ENCODE results near the gene CD163. TPM values are rescaled to one million over a fixed set of nuclear protein-coding genes. Genes with fewer than 3 reads are reported as not detected.
A peak's percentile ranks its signal among the peaks of the same experiment; 100 is the strongest.
"Not testable (repeated sequence)": the region's sequence is repeated elsewhere in the genome, so short reads cannot be mapped to it uniquely, and the experiment has no call there.

CD163 gene
- total RNA-seq = not detected in 2 replicates

- no peak for DNase-seq
These were observed at the start of gene CD163 for GRCh38 chr12:7503686-7504415. TSS of gene CD163 (minus strand) at chr12:7503777. CDS start at chr12:7503690, 87 bp downstream.

- DNase-seq = no peak
These were observed 39.2 kb upstream of the CD163 start for GRCh38 chr12:7542813-7543212.

GRCh38 chr12:7542046-7542445 lies 38.5 kb upstream of the CD163 start:
- DNase-seq = no peak

GRCh38 chr12:7514416-7514815 lies 10.8 kb upstream of the CD163 start:
- DNase-seq = no peak

GRCh38 chr12:7512553-7512952 lies 9.0 kb upstream of the CD163 start:
- no peak for DNase-seq

- not testable (repeated sequence) for DNase-seq
These were observed 6.4 kb upstream of the CD163 start for GRCh38 chr12:7509793-7510470.

- no peak for DNase-seq
These were observed 965 bp downstream of the CD163 start for GRCh38 chr12:7502612-7503011.

GRCh38 chr12:7501031-7501588 lies 2.5 kb downstream of the CD163 start:
- DNase-seq = no peak

- no peak for DNase-seq
These were observed 3.9 kb downstream of the CD163 start for GRCh38 chr12:7499636-7500035.

GRCh38 chr12:7498809-7499208 lies 4.8 kb downstream of the CD163 start:
- peak; percentile 2 for DNase-seq

- DNase-seq = no peak
These were observed 5.9 kb downstream of the CD163 start for GRCh38 chr12:7497661-7498060.

- no peak for DNase-seq
These were observed 7.1 kb downstream of the CD163 start for GRCh38 chr12:7496451-7496850.

GRCh38 chr12:7495136-7495535 lies 8.4 kb downstream of the CD163 start:
- no peak for DNase-seq

- no peak for DNase-seq
These were observed 10.6 kb downstream of the CD163 start for GRCh38 chr12:7493006-7493405.

GRCh38 chr12:7486512-7486911 lies 17.1 kb downstream of the CD163 start:
- no peak for DNase-seq

- no peak for DNase-seq
These were observed 18.5 kb downstream of the CD163 start for GRCh38 chr12:7485095-7485494.

GRCh38 chr12:7483343-7483742 lies 20.2 kb downstream of the CD163 start:
- no peak for DNase-seq

GRCh38 chr12:7479771-7480170 lies 23.8 kb downstream of the CD163 start:
- no peak for DNase-seq

GRCh38 chr12:7472060-7472459 lies 31.5 kb downstream of the CD163 start:
- no peak for DNase-seq

- peak; percentile 78 for DNase-seq
These were observed 43.0 kb downstream of the CD163 start for GRCh38 chr12:7460375-7461259.

- DNase-seq = no peak
These were observed 43.6 kb downstream of the CD163 start for GRCh38 chr12:7459973-7460372.

- no peak for DNase-seq
These were observed 51.8 kb downstream of the CD163 start for GRCh38 chr12:7451756-7452155.

- DNase-seq = no peak
These were observed 52.9 kb downstream of the CD163 start for GRCh38 chr12:7450667-7451066.

Data from dermis blood vessel endothelial cell (primary cell).